MV-4-11 (cell line): ENCODE data around the gene FIBCD1.
"Not testable (repeated sequence)": the region's sequence is repeated elsewhere in the genome, so short reads cannot be mapped to it uniquely, and the experiment has no call there.

Experiments used
- DNase-seq: peaks from one replicate; lab custom pipeline; 2025; lab: John Stamatoyannopoulos, UW

The FIBCD1 gene

GRCh38 chr9:130921989-130922892 is 16.8 kb downstream of the FIBCD1 start:
- DNase-seq = no peak

GRCh38 chr9:130921300-130921988 is 17.6 kb downstream of the FIBCD1 start:
- no peak for DNase-seq

- DNase-seq = no peak
Measured at GRCh38 chr9:130920762-130921299, 18.2 kb downstream of the FIBCD1 start.

- no peak for DNase-seq
Measured at GRCh38 chr9:130920233-130920632, 18.8 kb downstream of the FIBCD1 start.

- no peak for DNase-seq
Measured at GRCh38 chr9:130919559-130920145, 19.4 kb downstream of the FIBCD1 start.

- DNase-seq = no peak
Measured at GRCh38 chr9:130918826-130919558, 20.1 kb downstream of the FIBCD1 start.

- peak; percentile 20 for DNase-seq
Measured at GRCh38 chr9:130918101-130918825, 20.8 kb downstream of the FIBCD1 start.

GRCh38 chr9:130917168-130917960 is 21.7 kb downstream of the FIBCD1 start:
- no peak for DNase-seq

- DNase-seq = no peak
Measured at GRCh38 chr9:130915096-130915447, 24.0 kb downstream of the FIBCD1 start.

GRCh38 chr9:130914417-130915095 is 24.5 kb downstream of the FIBCD1 start:
- no peak for DNase-seq

- DNase-seq = no peak
Measured at GRCh38 chr9:130913599-130914416, 25.2 kb downstream of the FIBCD1 start.

- DNase-seq = no peak
Measured at GRCh38 chr9:130912932-130913598, 26.0 kb downstream of the FIBCD1 start.

- DNase-seq = no peak
Measured at GRCh38 chr9:130911254-130912049, 27.6 kb downstream of the FIBCD1 start.

GRCh38 chr9:130910670-130911069 is 28.4 kb downstream of the FIBCD1 start:
- DNase-seq = not testable (repeated sequence)

GRCh38 chr9:130910041-130910440 is 29.0 kb downstream of the FIBCD1 start:
- not testable (repeated sequence) for DNase-seq

GRCh38 chr9:130908878-130909355 is 30.1 kb downstream of the FIBCD1 start:
- no peak for DNase-seq

- no peak for DNase-seq
Measured at GRCh38 chr9:130908146-130908877, 30.7 kb downstream of the FIBCD1 start.
